Urinary bladder (tissue), 4 donors: Measurements from ENCODE around the gene LEO1. TPM values are rescaled to one million over a fixed set of nuclear protein-coding genes. Genes with fewer than 3 reads are reported as not detected.
"Not testable (repeated sequence)": the region's sequence is repeated elsewhere in the genome, so short reads cannot be mapped to it uniquely, and the experiment has no call there.

Experiments used
- DNase-seq: peaks from one replicate; pipeline ENCODE4 v3.0.0-alpha.2; 2015; ENCODE audit errors: extremely low spot score
- H3K27ac ChIP-seq: one replicate; pipeline ENCODE4 v1.5.1; 2013; ENCODE audit warnings: low read depth, mild to moderate bottlenecking, moderate library complexity
- H3K36me3 ChIP-seq: one replicate; pipeline ENCODE4 v1.6.1; 2013; ENCODE audit warnings: mild to moderate bottlenecking, moderate library complexity; ENCODE audit not compliant: insufficient read depth
- H3K4me1 ChIP-seq: one replicate; pipeline ENCODE4 v1.6.1; 2013; ENCODE audit warnings: mild to moderate bottlenecking, moderate library complexity; ENCODE audit not compliant: insufficient read depth
- H3K4me3 ChIP-seq: one replicate; pipeline ENCODE4 v1.5.1; 2013; ENCODE audit warnings: low read depth, low read length
- WGBS: extraction: QIAGEN DNeasy Blood & Tissue Kit; methylation state at CpG from one replicate; pipeline ENCODE4 v1.1.7; 2013; 5-methylcytosine and 5-hydroxymethylcytosine counted together
- polyA plus RNA-seq: library from polyadenylated mRNA; stranded (reverse); fragments of 200-250 nt; gene quantifications from one replicate; pipeline ENCODE4 v1.2.3, GENCODE V29; 2013
- total RNA-seq: library from RNA; depleted of rRNA; stranded (reverse); fragments of >200 nt; gene quantifications from one replicate; pipeline ENCODE4 v1.2.3, GENCODE V29; 2014
- donor health status: healthy with polysubstance abuse.
- donor health status: healthy.

The LEO1 gene
- total and polyA plus RNA-seq, 2 donors = 12.7 to 25.5 TPM

DNA sequence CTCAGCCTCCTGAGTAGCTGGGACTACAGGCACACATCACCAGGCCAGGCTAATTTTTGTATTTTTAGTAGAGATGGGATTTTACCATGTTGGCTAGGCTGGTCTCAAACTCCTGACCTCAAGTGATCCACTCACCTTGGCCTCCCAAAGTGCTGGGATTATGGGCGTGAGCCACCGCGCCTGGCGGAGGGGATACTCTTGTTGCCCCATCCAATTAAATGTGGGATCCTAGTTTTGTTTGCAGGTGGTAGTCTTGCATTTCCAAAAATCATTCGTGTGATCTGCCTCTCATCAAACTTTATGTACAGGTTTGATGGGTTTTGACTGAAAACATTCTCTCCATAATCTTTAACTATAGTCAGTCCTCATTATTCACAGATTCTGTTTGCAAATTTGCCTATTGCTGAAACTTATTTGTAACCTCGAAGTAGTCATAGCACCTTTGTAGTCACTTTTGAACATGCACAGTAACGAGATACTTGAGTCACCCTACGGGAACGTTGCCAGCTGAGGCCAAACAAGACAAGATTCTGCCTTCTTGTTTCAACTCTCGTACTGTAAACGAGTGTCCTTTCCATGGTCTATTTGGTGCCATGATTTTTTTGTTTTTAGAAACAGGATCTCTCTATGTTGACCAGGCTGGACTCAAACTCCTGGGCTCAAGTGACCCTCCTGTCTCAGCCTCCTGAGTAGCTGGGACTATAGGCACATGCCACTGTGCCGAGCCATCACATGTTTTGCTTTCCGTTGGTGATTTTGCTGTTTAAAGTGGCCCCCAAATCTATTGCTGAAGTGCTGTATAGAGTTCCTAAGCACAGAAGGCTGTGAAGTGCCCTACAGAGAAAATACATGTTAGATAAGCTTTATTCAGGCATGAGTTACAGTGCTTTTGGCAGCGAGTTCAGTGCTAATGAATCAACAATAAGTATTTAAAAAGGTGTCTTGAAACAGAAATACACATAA, 39.3 kb upstream of the LEO1 start:
- Histone ChIP-seq H3K4me3 (no peak overlapping the region), H3K4me1 (no peaks in the 10 kb centered on the region), H3K36me3 (no peaks in the 10 kb centered on the region), H3K27ac (no peak overlapping the region)
- WGBS = 78% methylated on average over 14 of the region's 14 CpGs
- DNase-seq = no peak

GRCh38 chr15:52008698-52009434, 37.3 kb upstream of the LEO1 start:
- 61% methylated on average over 2 of the region's 2 CpGs for WGBS
- no peaks in the 10 kb centered on the region for H3K4me1 ChIP-seq
- no peak overlapping the region for H3K4me3 ChIP-seq
- no peak overlapping the region for H3K27ac ChIP-seq
- H3K36me3 ChIP-seq = no peaks in the 10 kb centered on the region
- DNase-seq = no peak

DNA sequence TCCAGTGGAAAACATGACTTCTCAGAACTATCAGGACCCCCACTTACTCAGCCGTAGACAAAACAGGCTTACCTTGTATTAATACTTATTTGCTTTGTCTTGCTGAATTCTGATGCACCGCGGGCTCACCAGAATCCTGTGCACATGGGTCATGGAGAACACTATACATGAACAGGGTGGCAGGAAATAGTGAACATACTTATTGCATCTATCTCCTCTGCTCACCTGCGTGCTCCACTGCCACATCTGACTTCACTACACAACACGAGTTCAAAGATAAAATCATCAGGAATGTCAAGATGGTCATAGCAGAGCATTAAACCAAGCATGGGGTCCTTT, 36.8 kb upstream of the LEO1 start:
- Histone ChIP-seq H3K4me1 (no peaks in the 10 kb centered on the region), H3K27ac (no peak overlapping the region), H3K36me3 (no peaks in the 10 kb centered on the region), H3K4me3 (no peak overlapping the region)
- WGBS = 89% methylated on average over 5 of the region's 5 CpGs
- DNase-seq = no peak

DNA sequence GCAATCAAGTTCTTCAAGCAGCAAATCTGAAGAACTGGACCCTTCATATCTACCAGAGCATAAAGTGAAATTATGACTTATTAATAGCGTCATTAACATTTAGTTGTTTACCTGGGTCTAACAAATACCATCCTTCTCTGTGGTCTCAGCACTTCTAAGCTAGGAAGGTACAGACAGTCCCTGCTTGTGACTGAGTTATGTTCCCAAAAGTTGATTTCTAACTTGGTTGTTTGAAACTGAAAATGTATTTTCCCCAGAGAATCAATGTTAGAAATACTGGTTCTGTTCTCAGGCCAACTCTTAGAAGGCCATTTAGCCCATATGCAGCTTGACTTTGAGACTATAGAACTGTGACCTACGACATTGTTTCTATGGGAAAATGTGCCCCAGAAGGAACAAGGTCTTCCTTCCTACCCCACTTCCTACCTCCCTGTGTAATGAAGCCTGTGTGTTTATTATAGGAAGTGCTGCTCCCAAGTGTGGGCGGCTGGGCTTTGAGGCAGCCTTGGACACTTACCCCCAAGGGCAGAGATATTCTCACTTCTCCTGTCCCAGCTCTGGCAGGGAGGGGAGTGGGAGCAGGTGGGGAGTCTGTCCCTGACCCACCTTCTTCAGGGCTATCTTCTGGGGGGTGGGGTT, 35.2 kb upstream of the LEO1 start:
- no peaks in the 10 kb centered on the region for H3K36me3 ChIP-seq
- no peak overlapping the region for H3K4me3 ChIP-seq
- 85% methylated on average over 3 of the region's 3 CpGs for WGBS
- no peak for DNase-seq
- H3K4me1 ChIP-seq = no peaks in the 10 kb centered on the region
- no peak overlapping the region for H3K27ac ChIP-seq

GRCh38 chr15:52005748-52006701, 34.4 kb upstream of the LEO1 start:
- Histone ChIP-seq H3K4me3 (no peak overlapping the region), H3K36me3 (no peaks in the 10 kb centered on the region), H3K4me1 (no peaks in the 10 kb centered on the region), H3K27ac (no peak overlapping the region)
- 82% methylated on average over 5 of the region's 5 CpGs for WGBS
- DNase-seq = no peak

- no peak for DNase-seq
- H3K27ac ChIP-seq = no peak overlapping the region
- WGBS = 87% methylated on average over 6 of the region's 6 CpGs
These were observed 33.2 kb upstream of the LEO1 start for GRCh38 chr15:52004806-52005205.

DNA sequence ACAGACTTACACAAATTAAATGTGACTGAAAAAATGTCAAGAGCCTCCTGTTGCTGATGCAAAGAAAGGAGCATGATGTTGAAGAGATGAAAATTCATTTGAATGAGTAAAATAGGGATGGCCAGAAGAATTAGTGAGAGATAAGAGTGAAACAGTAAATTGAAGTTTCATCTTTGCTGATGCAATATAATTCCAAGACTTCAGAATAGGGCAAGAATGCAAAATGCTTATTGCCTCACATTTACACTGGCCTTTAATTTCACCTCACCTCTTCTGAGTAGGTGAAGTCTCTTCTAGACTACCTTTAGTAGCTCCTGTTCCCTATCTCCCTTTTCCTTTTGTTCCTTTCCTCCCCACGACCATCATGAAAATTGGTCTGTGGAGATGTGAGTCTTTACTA, 32.1 kb upstream of the LEO1 start:
- no peaks in the 10 kb centered on the region for H3K36me3 ChIP-seq
- no peak overlapping the region for H3K4me3 ChIP-seq
- DNase-seq = no peak
- no peak overlapping the region for H3K27ac ChIP-seq
- 82% methylated on average over 1 of the region's 1 CpG for WGBS
- no peaks in the 10 kb centered on the region for H3K4me1 ChIP-seq

More at GRCh38 chr15:52004806-52005205, 33.2 kb upstream of the LEO1 start:
- Histone ChIP-seq H3K4me3 (no peak overlapping the region), H3K36me3 (no peaks in the 10 kb centered on the region), H3K4me1 (no peaks in the 10 kb centered on the region)

DNA sequence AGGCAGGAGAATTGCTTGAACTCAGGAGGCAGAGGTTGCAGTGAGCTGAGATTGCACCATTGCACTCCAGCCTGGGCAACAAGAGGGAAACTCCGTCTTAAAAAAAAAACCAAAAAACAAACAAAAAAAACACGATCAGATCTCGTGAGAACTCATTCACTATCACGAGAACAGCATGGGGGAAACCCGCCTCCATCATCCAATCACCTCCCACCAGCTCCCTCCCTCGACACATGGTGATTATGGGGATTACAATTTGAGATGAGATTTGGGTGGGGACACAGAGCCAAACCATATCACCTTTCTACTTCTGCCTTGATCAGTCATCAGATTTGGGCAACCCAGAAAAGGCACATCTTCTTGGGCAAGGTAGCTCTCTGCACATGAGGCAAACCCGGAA, 31.5 kb upstream of the LEO1 start:
- H3K4me1 ChIP-seq, H3K4me3 ChIP-seq, DNase-seq, H3K36me3 ChIP-seq, H3K27ac ChIP-seq: not testable (repeated sequence)
- 86% methylated on average over 7 of the region's 7 CpGs for WGBS

GRCh38 chr15:52002351-52002750, 30.8 kb upstream of the LEO1 start:
- 61% methylated on average over 2 of the region's 2 CpGs for WGBS
- no peaks in the 10 kb centered on the region for H3K4me1 ChIP-seq

GRCh38 chr15:51992953-51993352, 21.4 kb upstream of the LEO1 start:
- no peak overlapping the region for H3K27ac ChIP-seq
- H3K4me3 ChIP-seq = no peak overlapping the region
- H3K36me3 ChIP-seq = no peaks in the 10 kb centered on the region
- DNase-seq = no peak
- H3K4me1 ChIP-seq = no peaks in the 10 kb centered on the region
- 92% methylated on average over 1 of the region's 1 CpG for WGBS

More at GRCh38 chr15:52002351-52002750, 30.8 kb upstream of the LEO1 start:
- DNase-seq = no peak
- no peak overlapping the region for H3K27ac ChIP-seq
- no peak overlapping the region for H3K4me3 ChIP-seq
- H3K36me3 ChIP-seq = no peaks in the 10 kb centered on the region

- Histone ChIP-seq H3K4me3 (no peak overlapping the region), H3K27ac (no peak overlapping the region), H3K4me1 (no peaks in the 10 kb centered on the region), H3K36me3 (no peaks in the 10 kb centered on the region)
- no peak for DNase-seq
- 82% methylated on average over 4 of the region's 4 CpGs for WGBS
These were observed 19.6 kb upstream of the LEO1 start for GRCh38 chr15:51991141-51991540.

DNA sequence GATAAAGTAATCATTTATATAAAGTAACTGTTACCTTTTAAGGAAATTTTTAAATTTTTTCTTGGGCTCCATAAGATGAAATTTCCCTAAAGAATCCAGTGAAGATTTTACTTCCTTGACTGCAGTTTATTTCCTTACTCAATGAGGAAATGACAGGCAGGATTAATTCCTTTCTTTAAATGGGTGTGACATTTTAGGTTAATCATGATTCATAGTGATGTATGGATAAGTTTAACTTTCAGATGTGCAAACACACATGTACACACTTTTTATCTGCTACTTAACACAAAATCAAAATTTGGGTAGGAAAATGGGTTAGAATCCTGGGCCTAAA, 11.2 kb upstream of the LEO1 start:
- no peaks in the 10 kb centered on the region for H3K4me1 ChIP-seq
- no peak overlapping the region for H3K27ac ChIP-seq
- H3K4me3 ChIP-seq = no peak overlapping the region
- H3K36me3 ChIP-seq = no peaks in the 10 kb centered on the region
- no peak for DNase-seq
